Measurements from ENCODE around the gene RXRA. TPM values are rescaled to one million over a fixed set of nuclear protein-coding genes. Genes with fewer than 3 reads are reported as not detected.

RXRA gene
- total and polyA plus RNA-seq, 2 donors (not counting 3 experiments of a cell fraction or from before 2014, with no cell fraction given): 15.4 to 37.4 TPM

- dilution Hi-C loops (cut with MboI; ENCODE audit: extremely low pct_ligation_motif_present, low sequenced_read_pairs): no loop called here
- intact Hi-C loops (cut with micrococcal nuclease): no loop called here
- CTCF ChIA-PET: interaction anchor here (2.2 kb wide), 1 partner anchor 190 kb away, joined by 7 read pairs; no protein-coding TSS in a partner anchor
These were observed 126.5 kb downstream of the RXRA start for GRCh38 chr9:134452728-134453127.

More at GRCh38 chr9:134452728-134453127, 126.5 kb downstream of the RXRA start:
- Histone ChIP-seq H3K4me2 (ENCODE audit: insufficient read depth, low read length) (no peak overlapping the region), H4K20me1 (replicated peaks; ENCODE audit: control insufficient read depth, extremely low read depth, insufficient read depth, low read length) (no peaks in the 10 kb centered on the region), H3K4me3 (replicated peaks in 1 of 3; ENCODE audit: insufficient read depth in 1 of 3, low read depth in 1 of 3, low read length in 3 of 3) (no peak overlapping the region), H3K9me3 (replicated peaks; ENCODE audit: control insufficient read depth, insufficient read depth, low read length) (peaks cover 2% of the 10 kb centered on the region), H3K79me2 (ENCODE audit: control insufficient read depth, insufficient read depth, low read length) (no peaks in the 10 kb centered on the region), H3K36me3 (ENCODE audit: control insufficient read depth in 2 of 2, extremely low read depth in 1 of 2, insufficient read depth in 2 of 2, low read length in 2 of 2) (no peaks in the 10 kb centered on the region), H3K4me1 (ENCODE audit: control insufficient read depth, extremely low read depth, insufficient read depth, low read length) (peaks cover 19% of the 10 kb centered on the region), H3K9ac (replicated peaks; ENCODE audit: extremely low read depth, insufficient read depth, low read length) (no peak overlapping the region), H2AFZ (ENCODE audit: low read depth, low read length) (no peak overlapping the region), H3K9me1 (replicated peaks; ENCODE audit: control insufficient read depth, extremely low read depth, insufficient read depth, low read length) (no peaks in the 10 kb centered on the region), H3K27ac (ENCODE audit: insufficient read depth, low read depth, low read length) (no peak overlapping the region), H3K27me3 (ENCODE audit: control insufficient read depth in 2 of 2, insufficient read depth in 2 of 2, low read length in 2 of 2) (no peaks in the 10 kb centered on the region)
- no peak for FAIRE-seq
- TF ChIP-seq CTCF (IDR thresholded peaks at IDR 0.05; ENCODE audit: extremely low read depth in 1 of 2, insufficient read depth in 1 of 2, low read depth in 1 of 2, low read length in 2 of 2) (no peak), FOS (IDR thresholded peaks at IDR 0.05; ENCODE audit: borderline replicate concordance, insufficient read depth, low read length) (no peak), MYC (IDR thresholded peaks at IDR 0.05; ENCODE audit: low read depth, low read length) (no peak), POLR2A (IDR thresholded peaks at IDR 0.05; ENCODE audit: low read depth, low read length) (no peak)
- TF ChIP-seq, protein P1, sequence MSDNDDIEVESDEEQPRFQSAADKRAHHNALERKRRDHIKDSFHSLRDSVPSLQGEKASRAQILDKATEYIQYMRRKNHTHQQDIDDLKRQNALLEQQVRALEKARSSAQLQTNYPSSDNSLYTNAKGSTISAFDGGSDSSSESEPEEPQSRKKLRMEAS (IDR thresholded peaks at IDR 0.05; ENCODE audit: insufficient read depth, insufficient read length): no peak
- no peak for DNase-seq (ENCODE audit: low read depth, low spot score)
- POLR2A ChIA-PET: no interaction called here
- no TSS peak for BruUV-seq (replicated peaks)

All from endothelial cell of umbilical vein (primary cell).